T-helper 2 cell treated with Interferon-gamma antibody and Interleukin-4, amounts not matched to agents 5 μg/mL and 100 μg/mL, for 36 hours (primary cell): ENCODE results near the gene LANCL2.

ENCODE experiments used
- DNase-seq: peaks from one replicate; pipeline ENCODE4 v3.0.0; 2021; ENCODE audit warnings: low spot score
- H3K27ac Mint-ChIP-seq: one replicate; pipeline ENCODE4 v1.8.0; 2021; ENCODE audit warnings: mild to moderate bottlenecking, mixed read lengths
- H3K27me3 Mint-ChIP-seq: one replicate; pipeline ENCODE4 v1.8.0; 2021; ENCODE audit warnings: low read depth, mixed read lengths
- H3K36me3 Mint-ChIP-seq: one replicate; pipeline ENCODE4 v1.8.0; 2021; ENCODE audit warnings: low read depth, mixed read lengths
- H3K4me1 Mint-ChIP-seq: one replicate; pipeline ENCODE4 v1.8.0; 2021; ENCODE audit warnings: low read depth, mixed read lengths
- H3K4me3 Mint-ChIP-seq: one replicate; pipeline ENCODE4 v1.8.0; 2022; ENCODE audit warnings: mild to moderate bottlenecking, moderate library complexity, mixed read lengths
- H3K9me3 Mint-ChIP-seq: one replicate; pipeline ENCODE4 v1.8.0; 2021; ENCODE audit warnings: mixed read lengths

The LANCL2 gene, protein sequence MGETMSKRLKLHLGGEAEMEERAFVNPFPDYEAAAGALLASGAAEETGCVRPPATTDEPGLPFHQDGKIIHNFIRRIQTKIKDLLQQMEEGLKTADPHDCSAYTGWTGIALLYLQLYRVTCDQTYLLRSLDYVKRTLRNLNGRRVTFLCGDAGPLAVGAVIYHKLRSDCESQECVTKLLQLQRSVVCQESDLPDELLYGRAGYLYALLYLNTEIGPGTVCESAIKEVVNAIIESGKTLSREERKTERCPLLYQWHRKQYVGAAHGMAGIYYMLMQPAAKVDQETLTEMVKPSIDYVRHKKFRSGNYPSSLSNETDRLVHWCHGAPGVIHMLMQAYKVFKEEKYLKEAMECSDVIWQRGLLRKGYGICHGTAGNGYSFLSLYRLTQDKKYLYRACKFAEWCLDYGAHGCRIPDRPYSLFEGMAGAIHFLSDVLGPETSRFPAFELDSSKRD

DNA sequence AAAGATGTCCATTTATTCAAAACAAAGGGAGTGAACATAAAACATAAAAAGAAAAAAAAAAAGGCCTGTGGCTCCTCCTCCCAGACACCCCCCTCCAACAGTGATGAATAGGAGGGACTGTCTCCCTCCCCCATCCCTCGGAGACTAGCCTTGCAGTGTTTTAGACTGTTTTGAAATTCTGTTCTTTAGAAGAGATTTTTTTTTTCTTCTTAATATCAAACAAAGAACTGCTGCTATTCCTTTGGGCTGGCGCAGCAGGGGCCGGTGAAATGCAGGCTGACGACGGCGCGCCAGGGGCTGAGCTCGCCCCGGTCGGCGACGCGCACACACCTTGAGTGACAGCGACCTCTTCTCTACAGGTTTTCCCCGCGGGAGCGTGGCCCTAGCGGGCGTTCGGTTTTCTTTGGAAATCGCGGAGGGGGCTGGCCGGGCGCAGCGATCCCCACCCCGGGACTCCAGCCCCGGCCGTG, at the start of gene LANCL2:
Gene LANCL2, plus strand, starts transcription at position 133 of the 470 bp plus-strand sequence. CDS start 689 bp downstream, outside the sequence.
- Mint-ChIP-seq H3K36me3 (peaks cover 7% of the 10 kb centered on the region), H3K27me3 (no peaks in the 10 kb centered on the region), H3K9me3 (no peaks in the 10 kb centered on the region), H3K4me1 (peaks cover 20% of the 10 kb centered on the region), H3K27ac (peak within 1 kb of the TSS; percentile 97), H3K4me3 (peak within 1 kb of the TSS; percentile 97)
- no peak for DNase-seq

DNA sequence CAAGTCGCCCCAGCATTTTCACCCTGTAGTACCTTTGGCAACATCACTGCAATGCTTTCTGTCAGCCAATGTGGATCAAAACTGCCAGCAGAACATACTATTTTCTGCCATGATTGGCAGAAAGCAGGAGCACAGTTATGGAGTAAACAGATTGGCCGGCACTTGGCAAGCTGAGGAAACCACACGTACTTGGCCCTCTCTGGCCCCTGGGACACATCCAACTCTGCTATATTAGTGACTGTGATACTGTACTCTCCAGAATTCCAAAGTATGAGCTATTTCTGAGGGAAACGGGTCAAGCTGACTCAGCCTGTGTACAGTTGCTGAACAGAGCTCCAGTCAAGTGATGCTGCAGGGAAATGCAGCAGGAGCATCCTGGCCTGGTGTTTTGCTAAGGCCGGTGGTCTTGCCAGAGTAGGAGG, 39.8 kb upstream of the LANCL2 start:
- Mint-ChIP-seq H3K36me3 (no peaks in the 10 kb centered on the region), H3K27ac (no peak overlapping the region), H3K4me3 (no peak overlapping the region), H3K4me1 (no peaks in the 10 kb centered on the region), H3K27me3 (peaks cover 16% of the 10 kb centered on the region), H3K9me3 (no peaks in the 10 kb centered on the region)
- DNase-seq: no peak

DNA sequence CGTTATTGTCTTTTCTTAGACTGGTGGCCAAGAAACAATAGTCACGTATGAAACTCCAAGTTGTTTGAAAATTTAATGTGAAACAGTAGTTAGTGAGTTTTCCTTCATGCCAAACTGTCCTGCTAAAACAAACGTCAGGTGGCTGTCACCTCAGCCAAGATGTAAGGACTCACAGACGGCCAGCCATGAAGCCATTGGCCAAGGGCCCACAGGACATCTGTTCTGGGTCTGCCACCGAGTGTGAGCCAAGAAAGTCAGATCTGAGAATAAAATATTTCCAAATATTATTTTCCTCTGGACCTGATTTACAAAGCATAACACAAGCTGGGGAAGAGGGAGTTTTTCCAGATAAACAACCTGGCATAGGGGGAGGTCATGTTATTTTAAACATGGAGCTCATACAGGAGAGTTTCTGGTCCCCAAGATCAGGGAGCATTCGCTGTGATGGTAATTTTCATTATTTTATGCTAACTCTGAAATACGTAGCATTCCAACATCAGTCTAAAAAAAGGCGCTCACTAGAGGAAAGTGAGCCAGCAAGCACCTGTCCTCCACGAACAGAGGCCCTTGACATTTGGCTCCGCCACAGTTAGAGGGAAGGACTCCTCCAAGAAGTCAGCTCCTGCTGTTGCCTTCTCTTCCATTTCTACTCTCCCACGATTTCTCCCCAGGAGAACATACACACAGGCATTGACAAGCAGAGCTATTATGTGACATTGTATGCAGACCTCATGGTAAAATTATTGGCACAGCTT, 38.9 kb upstream of the LANCL2 start:
- Mint-ChIP-seq H3K27me3 (peaks cover 15% of the 10 kb centered on the region), H3K4me3 (no peak overlapping the region), H3K36me3 (no peaks in the 10 kb centered on the region), H3K27ac (no peak overlapping the region), H3K4me1 (no peaks in the 10 kb centered on the region), H3K9me3 (no peaks in the 10 kb centered on the region)
- no peak for DNase-seq

DNA sequence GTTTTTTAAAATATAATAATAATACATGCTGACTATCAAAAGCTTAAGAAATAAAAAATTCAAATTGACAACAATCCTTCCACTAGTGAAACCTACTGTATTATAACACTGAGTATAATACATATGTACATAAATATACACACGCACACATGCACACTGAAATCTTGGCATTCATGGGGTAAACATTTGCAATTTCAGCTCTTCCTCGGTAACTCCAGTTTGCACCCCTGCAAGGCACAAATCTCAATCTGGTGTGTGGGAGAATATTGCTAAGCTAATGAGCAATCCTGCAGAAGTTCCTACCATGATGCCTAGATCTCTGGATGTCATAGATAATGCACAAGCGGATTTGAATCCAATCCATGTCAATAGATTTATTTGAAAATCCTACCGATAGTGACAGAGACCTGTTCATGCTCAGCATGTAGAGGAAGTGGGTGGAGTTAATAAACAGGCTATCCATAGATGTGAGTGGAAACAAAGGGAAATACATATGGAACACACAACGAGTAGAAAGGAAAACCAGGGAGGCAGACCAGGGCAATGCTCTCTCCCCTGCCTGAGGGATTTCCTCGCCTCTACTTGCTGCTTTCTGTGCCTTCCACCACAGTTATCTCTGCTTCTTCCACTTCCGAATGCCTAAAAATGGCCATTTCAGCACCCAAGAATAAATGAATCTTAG, 38.1 kb upstream of the LANCL2 start:
- Mint-ChIP-seq H3K27me3 (peaks cover 11% of the 10 kb centered on the region), H3K36me3 (no peaks in the 10 kb centered on the region), H3K27ac (no peak overlapping the region), H3K9me3 (no peaks in the 10 kb centered on the region), H3K4me3 (no peak overlapping the region), H3K4me1 (no peaks in the 10 kb centered on the region)
- no peak for DNase-seq

DNA sequence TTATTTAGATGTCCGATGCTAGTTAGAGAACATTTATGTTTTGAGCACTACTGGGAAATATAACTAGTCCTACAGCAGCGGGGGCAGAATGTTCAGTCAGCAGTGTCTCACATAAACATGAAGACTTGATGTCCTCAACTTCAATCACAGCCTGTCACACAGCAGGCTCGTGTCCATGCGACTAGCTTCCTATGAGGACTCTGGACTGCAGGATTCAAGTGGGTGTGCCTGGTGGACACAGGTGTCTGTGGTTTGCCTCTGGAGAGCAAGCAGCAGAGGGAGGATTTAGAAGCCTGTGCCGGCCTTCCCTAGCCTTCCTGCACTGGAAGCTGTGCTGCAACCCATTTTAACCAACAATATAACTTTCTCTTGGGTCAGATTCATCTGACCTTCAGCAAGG, 30.0 kb upstream of the LANCL2 start:
- Mint-ChIP-seq H3K36me3 (no peaks in the 10 kb centered on the region), H3K4me1 (no peaks in the 10 kb centered on the region), H3K27ac (no peak overlapping the region), H3K9me3 (no peaks in the 10 kb centered on the region), H3K4me3 (no peak overlapping the region), H3K27me3 (peaks cover 11% of the 10 kb centered on the region)
- DNase-seq: no peak

DNA sequence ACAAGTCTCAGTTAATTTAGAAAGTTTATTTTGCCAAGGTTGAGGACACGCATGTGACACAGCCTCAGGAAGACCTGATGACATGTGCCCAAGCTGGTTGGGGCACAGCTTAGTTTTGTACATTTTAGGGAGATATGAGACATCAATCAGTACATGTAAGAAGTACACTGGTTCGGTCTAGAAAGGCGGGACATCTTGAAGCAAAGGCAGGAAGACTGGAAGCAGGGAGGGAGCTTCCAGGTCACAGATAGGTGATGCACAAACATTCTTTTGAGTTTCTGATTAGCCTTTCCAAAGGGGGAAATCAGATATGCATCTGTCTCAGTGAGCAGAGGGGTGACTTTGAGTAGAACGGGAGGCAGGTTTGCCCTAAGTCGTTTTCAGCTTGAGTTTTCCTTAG, 29.4 kb upstream of the LANCL2 start:
- Mint-ChIP-seq H3K9me3 (no peaks in the 10 kb centered on the region), H3K4me1 (no peaks in the 10 kb centered on the region), H3K36me3 (no peaks in the 10 kb centered on the region), H3K27ac (no peak overlapping the region), H3K27me3 (peaks cover 11% of the 10 kb centered on the region), H3K4me3 (no peak overlapping the region)
- no peak for DNase-seq

DNA sequence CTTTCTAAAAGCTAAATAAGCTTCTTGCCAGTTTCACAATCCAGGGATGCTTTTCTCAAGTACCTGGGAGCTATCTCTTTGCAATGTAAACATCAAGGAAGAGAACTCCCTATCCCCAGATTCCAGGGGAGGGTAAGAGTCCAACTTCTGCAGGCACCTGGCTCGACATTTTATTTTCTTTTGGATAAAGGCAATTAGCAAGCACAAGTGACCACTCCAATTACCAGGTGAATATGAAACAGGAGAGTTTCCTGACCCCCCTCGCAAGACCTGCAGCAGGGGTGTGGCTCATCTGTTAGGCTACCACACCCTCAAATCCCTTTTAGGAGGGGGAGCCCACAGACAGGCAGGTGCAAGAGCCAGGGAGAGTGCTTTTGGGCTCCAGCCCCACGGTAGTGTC, 28.6 kb upstream of the LANCL2 start:
- no peaks in the 10 kb centered on the region for H3K4me1 Mint-ChIP-seq
- no peak overlapping the region for H3K27ac Mint-ChIP-seq
- H3K4me3 Mint-ChIP-seq: no peak overlapping the region
- peaks cover 10% of the 10 kb centered on the region for H3K27me3 Mint-ChIP-seq
- DNase-seq: no peak
- no peaks in the 10 kb centered on the region for H3K36me3 Mint-ChIP-seq
- H3K9me3 Mint-ChIP-seq: no peaks in the 10 kb centered on the region

DNA sequence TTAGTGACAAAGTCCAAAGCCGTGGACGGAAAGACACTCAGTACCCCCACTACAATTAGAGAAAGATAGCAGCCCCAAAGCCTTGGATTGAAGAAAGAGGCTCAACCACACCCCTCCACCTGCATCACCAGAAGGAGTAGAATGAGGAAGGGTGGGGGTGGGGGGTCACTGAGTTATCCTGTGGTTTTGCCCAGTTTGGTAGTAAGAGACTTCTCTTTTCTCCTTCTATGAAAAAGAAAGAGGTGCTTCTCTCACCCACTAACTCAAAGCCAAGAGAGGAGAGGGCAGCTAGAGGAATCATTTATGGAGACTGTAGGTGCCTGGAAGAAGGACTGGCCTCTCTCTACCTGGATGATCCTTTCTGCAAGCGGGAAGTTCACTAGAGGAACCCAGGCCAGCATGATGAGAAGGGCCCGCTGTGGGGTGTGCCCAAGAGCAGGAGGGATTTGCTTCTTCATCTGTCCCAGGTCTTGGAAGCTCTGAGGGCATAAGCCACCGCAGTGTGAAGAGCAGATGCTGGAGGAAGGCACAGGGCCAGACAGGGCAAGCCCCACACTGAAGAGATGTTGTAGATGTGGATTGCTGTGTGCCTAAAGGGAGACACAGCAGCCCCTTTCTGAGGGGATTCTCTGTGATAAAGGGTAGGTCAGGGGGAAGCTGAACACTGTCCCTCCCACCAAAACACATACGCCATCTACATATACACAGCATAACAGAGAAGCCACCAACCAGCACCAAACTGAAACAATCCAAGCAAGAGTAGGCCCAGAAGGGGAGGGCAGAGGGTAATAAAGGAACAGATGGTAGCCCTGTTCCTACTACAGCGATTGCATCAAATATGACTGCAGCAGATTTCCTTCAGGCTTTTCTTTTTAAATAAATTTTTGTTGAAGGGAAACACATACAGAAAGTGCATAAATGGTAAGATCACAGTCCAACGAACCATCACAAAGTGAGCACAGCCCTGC, 25.8 kb upstream of the LANCL2 start:
- H3K4me3 Mint-ChIP-seq: no peak overlapping the region
- H3K36me3 Mint-ChIP-seq: no peaks in the 10 kb centered on the region
- no peaks in the 10 kb centered on the region for H3K4me1 Mint-ChIP-seq
- DNase-seq: no peak
- H3K27ac Mint-ChIP-seq: no peak overlapping the region
- peaks cover 6% of the 10 kb centered on the region for H3K27me3 Mint-ChIP-seq
- H3K9me3 Mint-ChIP-seq: no peaks in the 10 kb centered on the region

DNA sequence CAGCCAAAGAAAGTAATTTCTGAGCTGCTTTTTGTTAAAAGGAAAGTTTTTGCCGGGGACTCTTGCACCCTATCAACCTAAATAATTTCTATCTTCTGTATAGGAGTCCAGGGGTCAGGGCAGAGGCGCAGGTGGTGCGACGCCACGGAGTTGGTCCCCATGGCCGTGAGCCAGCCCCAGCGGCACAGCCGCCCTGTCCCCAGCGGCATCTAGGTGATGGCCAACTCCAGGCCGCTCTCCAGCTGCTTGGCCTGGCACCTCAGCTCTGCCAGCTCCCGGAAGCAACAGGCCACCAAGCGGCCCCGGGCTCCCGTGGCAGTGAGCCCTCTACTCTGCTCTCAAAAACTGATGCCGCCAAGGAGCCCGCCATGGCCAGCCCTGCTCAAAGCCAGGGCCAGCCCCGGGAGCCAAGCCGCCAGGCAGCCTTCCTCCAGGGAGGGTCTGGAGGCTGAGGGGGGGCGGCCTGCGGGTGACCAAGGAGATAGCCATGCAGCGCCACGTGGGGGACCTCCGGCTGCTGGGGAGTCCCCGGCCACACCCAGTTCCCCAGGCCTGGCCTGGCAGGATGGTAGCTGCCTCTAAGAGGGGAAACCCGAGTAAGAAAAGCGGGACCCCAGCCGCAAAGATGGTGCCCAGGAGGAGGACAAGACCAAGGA, 22.8 kb upstream of the LANCL2 start:
- Mint-ChIP-seq H3K27me3 (peaks cover 9% of the 10 kb centered on the region), H3K4me1 (no peaks in the 10 kb centered on the region), H3K9me3 (no peaks in the 10 kb centered on the region), H3K36me3 (no peaks in the 10 kb centered on the region), H3K4me3 (no peak overlapping the region), H3K27ac (no peak overlapping the region)
- DNase-seq: no peak

DNA sequence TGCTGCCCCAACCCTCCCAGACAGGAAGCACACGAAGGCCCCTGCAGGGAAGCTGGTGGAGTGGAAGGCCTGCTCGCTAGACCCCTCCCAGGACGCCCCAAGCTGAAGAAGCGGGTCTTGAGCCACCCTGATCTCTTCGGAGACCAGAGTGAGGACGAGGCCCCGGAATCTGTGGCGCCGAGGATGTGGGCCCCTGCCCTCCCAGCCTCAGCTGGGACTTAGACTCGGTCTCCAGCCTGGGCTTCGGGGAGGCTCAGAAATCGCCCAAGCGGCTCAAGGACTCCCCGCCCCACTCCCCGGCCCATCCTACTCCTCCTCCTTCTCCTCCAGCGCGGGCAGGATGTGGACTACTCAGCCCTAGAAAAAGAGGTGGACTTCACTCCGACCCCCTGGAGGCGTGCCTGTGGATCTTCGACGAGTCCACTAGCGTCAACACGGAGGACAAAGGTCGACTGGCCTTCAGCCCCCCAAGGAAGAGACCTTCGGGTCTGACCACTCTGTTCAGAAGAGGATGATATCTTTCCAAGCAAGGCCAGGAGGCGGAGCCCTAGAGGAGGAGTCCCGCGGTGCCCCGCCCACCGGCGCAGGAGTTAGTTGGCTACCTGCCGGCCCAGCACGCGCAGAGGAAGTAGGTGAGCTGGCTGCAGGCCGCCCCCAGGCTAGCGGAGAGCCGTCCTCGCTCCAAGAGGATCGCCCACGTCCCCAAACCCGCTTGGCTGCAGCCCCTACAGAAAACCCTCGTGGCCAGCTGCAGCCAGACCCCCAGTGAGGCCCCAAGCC, 21.9 kb upstream of the LANCL2 start:
- Mint-ChIP-seq H3K36me3 (no peaks in the 10 kb centered on the region), H3K4me1 (peaks cover 1% of the 10 kb centered on the region), H3K9me3 (no peaks in the 10 kb centered on the region), H3K27ac (no peak overlapping the region), H3K27me3 (peaks cover 5% of the 10 kb centered on the region), H3K4me3 (no peak overlapping the region)
- no peak for DNase-seq

DNA sequence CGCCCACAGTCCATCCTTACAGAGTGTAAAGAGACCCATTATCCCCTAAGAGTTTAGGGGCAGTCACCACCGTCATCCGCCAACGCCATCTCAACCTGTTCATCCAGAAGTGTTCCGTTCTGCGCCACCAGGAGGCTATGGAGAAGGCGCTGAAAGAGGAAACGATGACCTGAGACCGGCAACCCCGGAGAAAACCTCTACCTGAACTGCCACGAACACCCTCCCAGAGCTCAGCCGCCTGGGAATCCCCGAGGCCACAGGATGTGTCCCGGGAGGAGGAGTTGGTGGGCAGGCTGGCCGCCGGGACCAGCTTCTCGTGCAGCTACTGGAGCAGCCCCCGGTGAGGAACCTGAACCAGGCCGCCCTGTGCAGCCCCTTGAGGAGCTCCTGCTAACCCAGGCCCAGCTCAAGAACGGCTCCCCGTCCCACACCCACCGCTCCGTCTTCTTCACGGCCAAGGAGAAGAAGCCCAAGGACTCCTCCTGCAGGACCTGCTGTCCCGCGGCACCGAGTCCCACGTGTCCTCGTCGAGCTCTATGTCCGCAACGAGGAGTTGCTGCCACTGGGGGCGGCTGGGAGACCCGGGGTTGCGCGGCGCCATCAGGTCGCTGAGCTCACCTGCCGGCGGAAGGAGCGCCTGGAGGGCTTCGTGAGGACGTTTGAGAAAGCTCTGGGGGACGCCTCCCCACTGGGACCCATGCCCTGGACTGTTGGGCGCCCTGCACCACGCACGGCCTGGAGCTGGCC, 21.1 kb upstream of the LANCL2 start:
- H3K4me1 Mint-ChIP-seq: peaks cover 9% of the 10 kb centered on the region
- H3K9me3 Mint-ChIP-seq: no peaks in the 10 kb centered on the region
- no peak for DNase-seq
- H3K36me3 Mint-ChIP-seq: no peaks in the 10 kb centered on the region
- H3K27me3 Mint-ChIP-seq: peaks cover 8% of the 10 kb centered on the region
- no peak overlapping the region for H3K4me3 Mint-ChIP-seq
- no peak overlapping the region for H3K27ac Mint-ChIP-seq

DNA sequence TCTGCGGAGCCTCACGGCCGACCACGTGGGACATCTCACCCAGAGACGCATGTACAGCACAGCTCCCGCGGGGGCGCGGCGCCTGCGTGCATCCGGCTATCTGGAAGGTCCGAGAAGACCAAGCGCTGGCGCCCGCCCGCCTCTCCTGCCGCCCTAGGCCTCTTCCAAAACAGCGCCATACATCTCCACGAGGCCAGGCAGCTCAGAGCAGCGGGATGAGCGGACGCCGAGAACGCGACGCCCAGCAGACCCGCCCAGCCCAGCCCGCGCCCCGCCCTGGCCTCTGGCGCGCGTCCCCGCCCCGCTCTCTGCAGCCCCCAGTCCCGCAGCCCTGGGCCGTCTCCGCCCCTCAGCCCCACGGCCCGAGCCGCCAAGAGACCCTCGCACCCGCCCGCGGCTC, 20.3 kb upstream of the LANCL2 start:
- no peaks in the 10 kb centered on the region for H3K9me3 Mint-ChIP-seq

More for the DNA sequence above, 20.3 kb upstream of the LANCL2 start:
- H3K27me3 Mint-ChIP-seq: peaks cover 16% of the 10 kb centered on the region
- H3K27ac Mint-ChIP-seq: no peak overlapping the region
- no peak overlapping the region for H3K4me3 Mint-ChIP-seq
- no peak for DNase-seq
- no peaks in the 10 kb centered on the region for H3K36me3 Mint-ChIP-seq
- H3K4me1 Mint-ChIP-seq: peaks cover 15% of the 10 kb centered on the region
